Measurements from ENCODE around the gene TCF3.

- TF ChIP-seq GATA2 (IDR thresholded peaks at IDR 0.05; ENCODE audit: low read depth, low read length), result no peak
- TF ChIP-seq GATA3 (IDR thresholded peaks at IDR 0.05; ENCODE audit: low read depth, low read length), result no peak
Measured at GRCh38 chr19:1584500-1585242, 67.7 kb downstream of the TCF3 start.

All from SH-SY5Y (cell line).